Choroid plexus epithelial cell (primary cell): Measurements from ENCODE around the gene SH3D19.
"Not testable (repeated sequence)": the region's sequence is repeated elsewhere in the genome, so short reads cannot be mapped to it uniquely, and the experiment has no call there.

Experiments
- DNase-seq: peaks from one replicate; pipeline ENCODE4 v3.0.0-alpha.2; 2010; ENCODE audit warnings: low read depth
- H3K4me3 ChIP-seq: 2 replicates; pipeline ENCODE4 v1.5.1; 2011; ENCODE audit warnings: low read depth, mild to moderate bottlenecking, control low read depth, low read length, moderate library complexity
- CTCF ChIP-seq: conservative IDR thresholded peaks from 2 replicates; pipeline ENCODE4 v1.5.1; 2011; ENCODE audit warnings: low read depth, mild to moderate bottlenecking, control low read depth, inconsistent platforms, low read length, moderate library complexity

The SH3D19 gene

GRCh38 chr4:151247395-151247794 is 78.0 kb downstream of the SH3D19 start:
- no peak overlapping the region for H3K4me3 ChIP-seq
- TF ChIP-seq CTCF, result no peak
- no peak for DNase-seq

GRCh38 chr4:151246742-151247141 is 78.7 kb downstream of the SH3D19 start:
- TF ChIP-seq CTCF, result no peak
- no peak for DNase-seq
- no peak overlapping the region for H3K4me3 ChIP-seq

GRCh38 chr4:151242305-151242704 is 83.1 kb downstream of the SH3D19 start:
- H3K4me3 ChIP-seq, result no peak overlapping the region
- no peak for DNase-seq
- TF ChIP-seq CTCF, result no peak

- DNase-seq, result no peak
- TF ChIP-seq CTCF, result no peak
- no peak overlapping the region for H3K4me3 ChIP-seq
Measured at GRCh38 chr4:151239608-151240007, 85.8 kb downstream of the SH3D19 start.

- H3K4me3 ChIP-seq, result no peak overlapping the region
- peak; percentile 72 for DNase-seq
- TF ChIP-seq CTCF, result peak; percentile 36
Measured at GRCh38 chr4:151238477-151238876, 86.9 kb downstream of the SH3D19 start.

GRCh38 chr4:151236036-151236435 is 89.4 kb downstream of the SH3D19 start:
- TF ChIP-seq CTCF, result no peak
- no peak for DNase-seq
- no peak overlapping the region for H3K4me3 ChIP-seq

GRCh38 chr4:151235373-151235772 is 90.0 kb downstream of the SH3D19 start:
- not testable (repeated sequence) for DNase-seq, H3K4me3 ChIP-seq

- H3K4me3 ChIP-seq, result no peak overlapping the region
- DNase-seq, result no peak
- TF ChIP-seq CTCF, result no peak
Measured at GRCh38 chr4:151233600-151233999, 91.8 kb downstream of the SH3D19 start.
